Measurements from ENCODE around the gene C10orf62.

C10orf62 gene

GRCh38 chr10:97567891-97568290 is 21.6 kb upstream of the C10orf62 start:
- Histone ChIP-seq H3K27me3 (ENCODE audit: insufficient read depth, poor library complexity, severe bottlenecking) (no peaks in the 10 kb centered on the region), H3K27ac (replicated peaks) (no peak overlapping the region), H3K4me3 (replicated peaks; ENCODE audit: insufficient read depth, low read length) (no peak overlapping the region)
- TF ChIP-seq REST (IDR thresholded peaks at IDR 0.05; ENCODE audit: insufficient replicate concordance, low read depth): no peak
- TF ChIP-seq CTCF (IDR thresholded peaks at IDR 0.05; ENCODE audit: insufficient read depth, low read length): no peak
- TF ChIP-seq GABPA (IDR thresholded peaks at IDR 0.05; ENCODE audit: low read depth): no peak
- no peak for TF ChIP-seq POLR2AphosphoS5 (IDR thresholded peaks at IDR 0.05; ENCODE audit: low read depth)
- no peak for TF ChIP-seq SPI1 (IDR thresholded peaks at IDR 0.05; ENCODE audit: borderline replicate concordance, low read depth)
- no peak for DNase-seq (ENCODE audit: low read depth in 1 of 2, low spot score in 1 of 2)

- Histone ChIP-seq H3K27ac (replicated peaks) (no peak overlapping the region), H3K27me3 (ENCODE audit: insufficient read depth, poor library complexity, severe bottlenecking) (no peaks in the 10 kb centered on the region), H3K4me3 (replicated peaks; ENCODE audit: insufficient read depth, low read length) (no peak overlapping the region)
- DNase-seq (ENCODE audit: low read depth in 1 of 2, low spot score in 1 of 2): no peak
- TF ChIP-seq POLR2AphosphoS5 (IDR thresholded peaks at IDR 0.05; ENCODE audit: low read depth) (no peak), GABPA (IDR thresholded peaks at IDR 0.05; ENCODE audit: low read depth) (no peak), CTCF (IDR thresholded peaks at IDR 0.05; ENCODE audit: insufficient read depth, low read length) (no peak)
These were observed 19.3 kb upstream of the C10orf62 start for GRCh38 chr10:97570146-97570788.

- TF ChIP-seq SPI1 (IDR thresholded peaks at IDR 0.05; ENCODE audit: borderline replicate concordance, low read depth): no peak
- no peak for DNase-seq (ENCODE audit: low read depth in 1 of 2, low spot score in 1 of 2)
- Histone ChIP-seq H3K27me3 (ENCODE audit: insufficient read depth, poor library complexity, severe bottlenecking) (no peaks in the 10 kb centered on the region), H3K27ac (replicated peaks) (no peak overlapping the region), H3K4me3 (replicated peaks; ENCODE audit: insufficient read depth, low read length) (no peak overlapping the region)
These were observed 18.6 kb upstream of the C10orf62 start for GRCh38 chr10:97570789-97571471.

DNA sequence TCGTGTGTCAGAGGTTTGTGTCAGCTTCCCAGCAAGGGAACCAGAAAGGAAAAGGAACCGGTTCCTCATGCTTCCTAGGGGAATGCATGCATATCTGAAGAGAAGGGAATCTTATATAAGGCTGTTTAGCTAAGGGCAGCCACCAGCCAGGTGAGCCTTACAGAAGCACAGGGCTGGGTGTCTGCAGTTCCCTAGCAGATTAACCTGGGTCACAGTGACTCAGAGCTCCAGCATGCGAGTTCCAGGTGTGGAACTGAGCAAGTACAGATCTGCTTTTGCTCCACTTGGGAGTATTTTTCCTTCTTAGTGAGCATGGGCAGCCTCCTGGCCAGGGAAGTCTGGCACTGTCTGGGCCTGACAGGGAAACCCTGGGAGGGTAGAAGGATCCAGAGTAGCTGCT is 17.9 kb upstream of the C10orf62 start:
- H3K4me3 ChIP-seq (replicated peaks; ENCODE audit: insufficient read depth, low read length): no peak overlapping the region
- H3K27me3 ChIP-seq (ENCODE audit: insufficient read depth, poor library complexity, severe bottlenecking): no peaks in the 10 kb centered on the region
- no peak overlapping the region for H3K27ac ChIP-seq (replicated peaks)
- DNase-seq (ENCODE audit: low read depth in 1 of 2, low spot score in 1 of 2): no peak
- TF ChIP-seq POLR2AphosphoS5 (IDR thresholded peaks at IDR 0.05; ENCODE audit: low read depth) (no peak), GABPA (IDR thresholded peaks at IDR 0.05; ENCODE audit: low read depth) (no peak), REST (IDR thresholded peaks at IDR 0.05; ENCODE audit: insufficient replicate concordance, low read depth) (no peak)
